ENCODE measurements around the gene AGBL4. TPM values are rescaled to one million over a fixed set of nuclear protein-coding genes. Genes with fewer than 3 reads are reported as not detected.

The AGBL4 gene
- total RNA-seq, 1 experiment from 2014 or later: not detected

DNA sequence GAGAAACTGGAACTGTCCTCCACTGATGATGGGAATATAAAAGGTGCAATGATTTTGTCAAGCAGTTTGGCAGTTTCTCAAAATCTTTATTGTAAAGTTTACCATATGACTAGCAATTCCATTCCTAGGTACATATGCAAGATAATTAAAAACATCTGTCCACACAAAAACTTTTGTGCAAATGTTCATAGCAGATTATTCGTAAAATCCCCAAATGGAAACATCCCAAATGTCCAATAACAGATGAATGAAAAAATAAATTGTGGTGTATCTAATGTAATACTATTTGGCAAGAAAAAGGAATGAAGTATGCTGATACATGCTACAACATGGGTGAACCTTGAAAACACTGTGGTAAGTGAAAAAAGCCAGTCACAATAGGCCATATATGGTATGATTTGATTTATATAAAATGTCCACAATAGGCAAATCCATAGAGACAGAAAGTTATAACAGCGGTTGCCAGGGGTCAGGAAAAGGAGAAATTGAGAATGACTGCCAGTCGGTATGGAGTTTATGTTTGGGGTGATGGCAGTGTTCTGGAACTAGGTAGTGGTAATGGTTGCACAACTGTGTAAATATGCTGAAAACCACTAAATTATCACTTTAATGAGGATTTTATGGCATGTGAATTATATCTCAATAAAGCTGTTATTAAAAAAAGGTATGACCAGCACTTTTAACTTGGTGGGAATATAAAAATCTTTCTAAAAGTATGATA, 1165.4 kb downstream of the AGBL4 start:
- no peaks in the 10 kb centered on the region for H3K36me3 Mint-ChIP-seq (ENCODE audit: insufficient read depth, unreplicated experiment)
- BruUV-seq (replicated peaks): no TSS peak
- H3K27me3 Mint-ChIP-seq (ENCODE audit: insufficient read depth, unreplicated experiment): no peaks in the 10 kb centered on the region
- no peak for DNase-seq
- intact Hi-C loops (cut with micrococcal nuclease; ENCODE audit: unreplicated experiment): no loop called here
- no peaks in the 10 kb centered on the region for H3K4me1 Mint-ChIP-seq (ENCODE audit: low read depth, unreplicated experiment)
- POLR2A ChIA-PET: no interaction called here
- no peaks in the 10 kb centered on the region for H3K36me3 ChIP-seq (ENCODE audit: control insufficient read depth, insufficient read depth, low read length)
- no peaks in the 10 kb centered on the region for H3K4me1 ChIP-seq
- no peaks in the 10 kb centered on the region for H3K9me3 ChIP-seq
- TF ChIP-seq, protein P1, sequence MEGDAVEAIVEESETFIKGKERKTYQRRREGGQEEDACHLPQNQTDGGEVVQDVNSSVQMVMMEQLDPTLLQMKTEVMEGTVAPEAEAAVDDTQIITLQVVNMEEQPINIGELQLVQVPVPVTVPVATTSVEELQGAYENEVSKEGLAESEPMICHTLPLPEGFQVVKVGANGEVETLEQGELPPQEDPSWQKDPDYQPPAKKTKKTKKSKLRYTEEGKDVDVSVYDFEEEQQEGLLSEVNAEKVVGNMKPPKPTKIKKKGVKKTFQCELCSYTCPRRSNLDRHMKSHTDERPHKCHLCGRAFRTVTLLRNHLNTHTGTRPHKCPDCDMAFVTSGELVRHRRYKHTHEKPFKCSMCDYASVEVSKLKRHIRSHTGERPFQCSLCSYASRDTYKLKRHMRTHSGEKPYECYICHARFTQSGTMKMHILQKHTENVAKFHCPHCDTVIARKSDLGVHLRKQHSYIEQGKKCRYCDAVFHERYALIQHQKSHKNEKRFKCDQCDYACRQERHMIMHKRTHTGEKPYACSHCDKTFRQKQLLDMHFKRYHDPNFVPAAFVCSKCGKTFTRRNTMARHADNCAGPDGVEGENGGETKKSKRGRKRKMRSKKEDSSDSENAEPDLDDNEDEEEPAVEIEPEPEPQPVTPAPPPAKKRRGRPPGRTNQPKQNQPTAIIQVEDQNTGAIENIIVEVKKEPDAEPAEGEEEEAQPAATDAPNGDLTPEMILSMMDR (IDR thresholded peaks at IDR 0.05; ENCODE audit: insufficient read depth in 1 of 2, low read depth in 1 of 2, low read length in 1 of 2, severe bottlenecking in 1 of 2, unreplicated experiment in 1 of 2): no peak
- H3K9me3 Mint-ChIP-seq (ENCODE audit: unreplicated experiment): peaks cover 9% of the 10 kb centered on the region
- CTCF ChIA-PET: no interaction called here
- no peak overlapping the region for H3K4me3 Mint-ChIP-seq (ENCODE audit: unreplicated experiment)
- no peak overlapping the region for H3K4me3 ChIP-seq (ENCODE audit: low read depth, low read length)
- H3K27ac Mint-ChIP-seq (ENCODE audit: unreplicated experiment): no peak overlapping the region
- no peaks in the 10 kb centered on the region for H3K27me3 ChIP-seq (replicated peaks; ENCODE audit: control insufficient read depth, insufficient read depth, low read length)

DNA sequence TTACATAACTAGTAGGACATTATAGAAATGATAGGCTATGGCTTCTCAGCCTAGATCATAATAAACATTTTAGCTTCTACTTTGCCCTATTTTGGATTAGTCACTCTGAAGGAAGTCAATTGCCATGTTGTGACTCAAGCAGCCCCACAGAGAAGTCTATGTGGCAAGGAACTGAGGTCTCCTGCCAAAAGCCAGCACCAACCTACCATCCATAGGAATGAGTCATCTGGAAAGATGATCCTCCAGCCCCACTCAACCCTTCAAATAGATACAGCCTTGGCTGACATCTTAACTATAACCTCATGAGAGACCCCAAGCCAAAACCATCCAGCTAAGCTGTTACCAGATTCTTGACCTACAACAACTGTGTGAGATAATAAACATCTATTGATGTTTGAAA, 1170.7 kb downstream of the AGBL4 start:
- no peaks in the 10 kb centered on the region for H3K9me3 Mint-ChIP-seq (ENCODE audit: unreplicated experiment)
- H3K36me3 Mint-ChIP-seq (ENCODE audit: insufficient read depth, unreplicated experiment): no peaks in the 10 kb centered on the region
- no peaks in the 10 kb centered on the region for H3K27me3 Mint-ChIP-seq (ENCODE audit: insufficient read depth, unreplicated experiment)
- no peak overlapping the region for H3K27ac Mint-ChIP-seq (ENCODE audit: unreplicated experiment)
- ChIA-PET POLR2A (no interaction called here), CTCF (no interaction called here)
- no peak overlapping the region for H3K4me3 ChIP-seq (ENCODE audit: low read depth, low read length)
- no peaks in the 10 kb centered on the region for H3K9me3 ChIP-seq
- intact Hi-C loops (cut with micrococcal nuclease; ENCODE audit: unreplicated experiment): no loop called here
- no TSS peak for BruUV-seq (replicated peaks)
- H3K27me3 ChIP-seq (replicated peaks; ENCODE audit: control insufficient read depth, insufficient read depth, low read length): no peaks in the 10 kb centered on the region
- no peaks in the 10 kb centered on the region for H3K36me3 ChIP-seq (ENCODE audit: control insufficient read depth, insufficient read depth, low read length)
- TF ChIP-seq, protein P1 (IDR thresholded peaks at IDR 0.05; ENCODE audit: insufficient read depth in 1 of 2, low read depth in 1 of 2, low read length in 1 of 2, severe bottlenecking in 1 of 2, unreplicated experiment in 1 of 2): no peak
- H3K4me1 Mint-ChIP-seq (ENCODE audit: low read depth, unreplicated experiment): no peaks in the 10 kb centered on the region
- H3K4me1 ChIP-seq: no peaks in the 10 kb centered on the region
- no peak overlapping the region for H3K4me3 Mint-ChIP-seq (ENCODE audit: unreplicated experiment)
- DNase-seq: no peak

DNA sequence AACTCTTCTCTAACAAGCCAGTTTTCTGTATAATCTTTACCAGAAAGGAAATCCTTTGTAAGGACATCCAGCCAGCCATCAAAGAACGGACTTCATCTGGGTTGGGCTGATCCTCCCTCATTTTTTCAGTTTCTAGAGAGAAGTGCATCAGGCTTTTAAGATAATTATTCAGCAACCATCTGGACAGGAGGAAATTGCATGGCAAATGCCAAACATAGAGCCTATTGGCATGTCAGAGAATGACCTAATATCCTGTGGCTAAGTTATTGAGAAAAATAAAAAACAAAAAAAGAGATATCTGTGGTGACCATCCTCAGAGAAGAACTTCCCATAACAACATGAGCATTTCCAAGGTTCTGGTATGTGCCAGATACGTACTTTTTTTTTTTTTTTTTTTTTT, 1172.1 kb downstream of the AGBL4 start:
- no TSS peak for BruUV-seq (replicated peaks)
- H3K4me3 Mint-ChIP-seq (ENCODE audit: unreplicated experiment): no peak overlapping the region
- H3K4me1 Mint-ChIP-seq (ENCODE audit: low read depth, unreplicated experiment): no peaks in the 10 kb centered on the region
- no peaks in the 10 kb centered on the region for H3K27me3 Mint-ChIP-seq (ENCODE audit: insufficient read depth, unreplicated experiment)
- TF ChIP-seq, protein P1 (IDR thresholded peaks at IDR 0.05; ENCODE audit: insufficient read depth in 1 of 2, low read depth in 1 of 2, low read length in 1 of 2, severe bottlenecking in 1 of 2, unreplicated experiment in 1 of 2): no peak
- H3K9me3 ChIP-seq: no peaks in the 10 kb centered on the region
- H3K4me1 ChIP-seq: no peaks in the 10 kb centered on the region
- no peak overlapping the region for H3K27ac Mint-ChIP-seq (ENCODE audit: unreplicated experiment)
- CTCF ChIA-PET: interaction anchor here (0.6 kb wide), 1 partner anchor 601 kb away, joined by 6 read pairs; no protein-coding TSS in a partner anchor
- intact Hi-C loops (cut with micrococcal nuclease; ENCODE audit: unreplicated experiment): no loop called here
- no peaks in the 10 kb centered on the region for H3K27me3 ChIP-seq (replicated peaks; ENCODE audit: control insufficient read depth, insufficient read depth, low read length)
- H3K36me3 ChIP-seq (ENCODE audit: control insufficient read depth, insufficient read depth, low read length): no peaks in the 10 kb centered on the region
- no peak for DNase-seq
- no peak overlapping the region for H3K4me3 ChIP-seq (ENCODE audit: low read depth, low read length)
- POLR2A ChIA-PET: no interaction called here
- no peaks in the 10 kb centered on the region for H3K9me3 Mint-ChIP-seq (ENCODE audit: unreplicated experiment)
- no peaks in the 10 kb centered on the region for H3K36me3 Mint-ChIP-seq (ENCODE audit: insufficient read depth, unreplicated experiment)
